ENCODE data around the gene RNPEPL1. TPM values are rescaled to one million over a fixed set of nuclear protein-coding genes. Genes with fewer than 3 reads are reported as not detected.

Gene RNPEPL1
- polyA plus RNA-seq, 4 donors = 25.4 to 36.9 (median 33.6) TPM

DNA sequence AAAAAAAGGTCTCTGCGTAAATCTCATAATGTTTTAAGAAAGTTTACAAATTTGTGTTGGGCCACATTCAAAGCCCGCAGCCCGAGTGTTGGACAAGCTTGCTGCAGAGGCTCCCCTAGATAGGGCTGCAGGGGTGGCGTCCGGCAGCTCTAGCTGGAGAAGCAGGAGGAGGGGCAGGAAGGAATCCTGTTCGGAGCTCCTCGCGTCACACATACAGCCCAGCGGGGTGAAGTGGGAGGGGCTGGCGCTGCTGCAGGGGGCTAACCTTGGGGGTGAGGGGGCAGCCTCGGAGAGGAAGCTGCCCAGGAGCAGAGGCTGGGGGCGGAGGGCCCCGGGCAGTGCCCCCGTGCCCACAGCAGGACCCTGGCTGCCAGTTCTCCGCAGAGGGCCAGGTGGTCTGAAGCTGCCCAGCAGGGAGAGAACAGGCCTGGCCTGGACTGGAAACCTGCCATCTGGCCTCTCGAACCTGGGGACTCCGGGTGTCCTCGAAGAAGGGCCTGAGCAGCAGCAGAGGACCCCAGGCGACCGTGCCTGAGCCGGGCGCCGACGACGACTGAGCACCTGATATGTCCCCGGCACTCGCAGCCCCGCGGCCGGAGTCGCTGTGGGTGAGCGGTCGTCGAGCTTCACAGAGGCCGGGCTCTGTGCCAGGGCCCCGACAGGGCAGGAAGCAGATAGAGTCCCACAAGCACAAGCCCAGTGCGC lies 54.4 kb downstream of the RNPEPL1 start:
- DNase-seq (ENCODE audit: low read depth in 4 of 4, low spot score in 2 of 4) = no peak

DNA sequence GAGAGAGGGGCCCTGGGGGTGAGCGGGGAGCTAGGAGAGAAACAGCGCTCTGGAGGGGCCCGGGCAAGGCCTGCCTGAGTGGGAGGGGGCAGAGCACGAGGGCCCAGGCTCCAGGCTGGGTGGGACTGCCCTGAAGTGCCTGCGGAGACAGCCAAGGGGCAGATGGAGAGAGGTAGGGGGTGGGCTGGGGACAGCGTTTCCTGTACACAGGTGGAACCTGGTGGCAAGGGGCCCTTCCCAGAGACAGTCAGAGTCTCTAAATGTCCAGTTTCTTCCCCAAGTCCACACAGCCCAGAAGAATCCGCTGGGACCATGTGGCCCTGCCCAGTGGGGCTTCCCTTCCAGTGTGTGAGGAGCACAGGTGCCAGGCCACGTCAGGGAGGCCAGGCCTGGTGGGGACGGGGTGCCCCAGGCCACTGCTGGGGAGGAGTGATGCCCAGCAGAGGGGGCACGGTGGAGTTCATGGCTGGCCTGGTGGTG lies 55.3 kb downstream of the RNPEPL1 start:
- no peak for DNase-seq (ENCODE audit: low read depth in 4 of 4, low spot score in 2 of 4)

DNA sequence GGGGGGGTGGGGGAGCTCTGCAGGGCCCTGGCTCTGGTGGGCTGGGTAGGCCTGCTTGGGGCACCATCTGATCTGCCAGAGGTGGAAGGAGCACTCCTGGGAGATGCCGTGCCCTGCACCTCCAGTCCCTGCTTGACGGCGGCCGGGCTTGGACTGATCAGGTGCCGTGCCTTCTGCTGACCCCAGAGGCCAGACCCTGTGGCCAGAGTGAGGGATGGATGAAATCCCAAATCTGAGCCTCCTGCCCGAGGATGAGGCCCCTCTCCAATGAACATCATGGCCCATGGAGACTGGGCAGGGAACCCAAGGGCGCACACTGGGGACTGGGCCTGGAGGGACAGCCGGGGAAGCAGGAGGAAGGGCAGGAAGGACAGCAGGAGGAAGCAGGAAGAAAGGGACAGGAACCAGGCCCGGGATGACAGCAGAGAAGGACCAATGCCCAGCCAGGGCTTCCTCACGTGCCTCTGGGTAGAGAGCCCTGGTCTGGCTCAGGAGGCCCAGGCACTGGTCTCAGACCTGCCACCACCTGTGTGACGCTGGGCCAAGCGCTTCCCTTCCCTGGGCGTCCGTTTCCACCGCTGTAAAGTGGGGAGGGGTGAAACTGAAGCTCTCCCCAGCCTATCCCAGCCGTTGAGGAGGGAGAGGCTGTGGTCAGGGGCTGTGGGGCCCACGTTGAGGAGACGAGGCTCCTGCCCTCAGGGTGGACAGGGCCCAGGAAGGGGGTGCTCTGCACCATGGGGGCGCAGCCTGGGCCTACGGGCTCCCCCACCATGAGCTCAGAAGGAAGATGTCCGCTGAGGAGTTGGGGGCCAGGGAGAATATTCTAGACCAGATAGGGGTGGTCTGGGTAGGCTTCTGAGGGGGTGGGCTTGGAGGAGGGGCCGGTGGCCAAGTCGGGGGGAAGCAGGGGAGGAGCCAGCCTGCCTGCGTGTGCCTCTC lies 56.0 kb downstream of the RNPEPL1 start:
- no peak for DNase-seq (ENCODE audit: low read depth in 4 of 4, low spot score in 2 of 4)

DNA sequence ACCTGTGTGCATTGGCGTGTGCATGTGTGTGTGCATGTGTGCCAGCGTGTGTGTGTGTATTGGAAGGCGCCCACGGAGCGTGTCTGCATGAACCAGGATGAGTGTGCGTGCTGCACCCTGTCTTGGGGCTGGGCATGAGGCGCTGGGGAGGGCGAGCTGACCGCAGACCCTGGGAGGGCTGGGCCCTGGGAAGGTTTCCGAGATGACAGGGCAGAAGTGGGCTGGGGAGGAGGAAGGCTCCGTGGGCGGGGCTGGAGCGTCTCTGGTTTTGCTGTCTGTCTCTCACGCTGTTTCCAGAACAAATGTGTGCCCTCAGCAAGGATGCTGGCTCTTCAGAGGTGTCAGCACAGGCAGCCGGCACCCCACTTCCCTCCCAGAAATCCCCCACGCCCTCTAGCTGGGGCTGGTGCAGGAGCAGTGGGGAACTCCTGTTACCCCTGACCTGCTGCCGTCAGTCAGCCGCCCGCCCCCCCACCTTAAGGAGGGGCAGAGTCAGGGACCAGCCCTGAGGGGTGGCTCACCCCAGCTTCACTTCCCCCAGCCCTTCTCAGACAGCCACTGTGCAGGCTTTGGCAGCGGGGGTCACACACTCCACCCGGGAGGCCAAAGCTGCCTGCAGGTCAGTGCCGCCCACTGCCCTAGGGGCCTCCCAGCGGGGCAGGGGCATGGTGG lies 56.8 kb downstream of the RNPEPL1 start, which contains the start of gene GPR35:
Gene GPR35 (plus strand): TSS at position 531 of the 672 bp plus-strand sequence. CDS start 4,473 bp downstream, outside the sequence.
- DNase-seq (ENCODE audit: low read depth in 4 of 4, low spot score in 2 of 4) = no peak

DNA sequence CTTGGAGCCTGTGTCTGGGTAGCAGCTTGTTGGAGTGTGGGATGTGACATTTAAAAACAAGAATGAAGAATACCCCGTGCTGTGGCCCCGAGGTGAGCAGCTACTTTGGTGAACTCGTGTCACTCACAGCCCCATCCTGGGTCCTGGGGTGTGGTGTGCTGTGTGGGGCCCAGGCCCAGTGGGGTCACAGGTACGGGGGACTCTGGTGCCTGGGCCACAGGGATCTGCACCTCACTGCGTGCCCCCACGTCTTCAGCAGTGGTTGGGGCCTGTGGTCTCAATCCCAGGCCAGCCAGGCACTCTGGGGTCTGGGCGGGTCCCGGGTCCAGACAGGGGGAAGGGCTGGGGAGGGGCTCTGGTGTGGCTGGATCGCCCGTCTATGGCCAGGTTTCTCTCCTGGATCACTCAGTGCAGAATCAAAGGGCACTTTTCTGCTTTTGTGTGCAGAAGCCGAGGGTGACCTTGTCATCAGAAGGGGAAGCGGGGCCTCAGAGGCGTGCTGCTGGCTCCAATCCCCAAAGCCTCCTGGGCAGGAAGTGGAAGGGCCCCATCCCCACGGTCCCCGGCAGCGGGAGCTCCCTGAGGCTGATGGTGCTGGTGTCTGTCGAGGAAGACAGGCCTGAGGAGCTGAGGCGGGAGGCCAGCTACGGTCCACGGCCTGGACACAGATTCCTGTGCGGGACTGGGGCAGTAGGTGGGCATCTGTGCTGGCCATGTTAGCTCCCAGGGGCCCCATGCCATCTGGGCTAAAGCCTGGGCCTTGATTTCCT lies 58.4 kb downstream of the RNPEPL1 start:
- DNase-seq (ENCODE audit: low read depth in 4 of 4, low spot score in 2 of 4) = no peak

DNA sequence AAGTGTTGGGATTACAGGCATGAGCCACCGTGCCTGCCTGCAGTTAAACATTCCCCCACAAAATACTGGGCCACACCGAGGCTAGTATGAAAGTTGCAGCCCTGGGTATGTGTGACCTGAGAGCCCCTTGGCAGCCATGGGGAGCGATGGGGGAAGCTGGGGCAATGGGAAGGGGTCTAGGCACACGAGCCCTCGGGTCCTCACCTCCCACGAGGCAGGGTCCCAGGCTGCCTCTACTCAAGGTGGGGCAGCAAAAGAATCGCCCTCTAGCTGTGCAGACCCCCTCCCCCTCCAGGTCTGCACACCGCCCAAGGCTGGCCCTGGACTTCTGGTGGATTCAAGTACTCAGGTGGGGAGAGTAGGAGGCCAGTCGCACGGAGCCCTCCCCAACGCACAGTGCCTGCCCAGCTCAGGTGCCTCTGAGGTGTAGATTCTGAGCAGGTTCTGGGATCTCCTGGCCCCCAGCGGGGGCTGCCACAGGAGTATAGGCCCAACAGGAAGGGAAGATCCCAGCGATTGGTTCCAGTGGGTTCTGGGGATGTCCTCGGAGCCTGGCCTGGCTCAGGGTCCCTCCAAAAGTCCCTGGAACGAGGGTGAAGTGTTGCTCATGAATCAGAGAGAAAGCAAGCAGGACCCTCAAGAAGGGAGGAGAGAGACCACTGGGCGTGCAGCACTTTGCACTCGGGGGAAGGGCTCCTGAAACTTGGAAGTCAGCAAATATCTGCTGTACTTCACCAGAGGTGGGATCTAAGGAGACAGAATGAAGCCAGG lies 59.6 kb downstream of the RNPEPL1 start:
- no peak for DNase-seq (ENCODE audit: low read depth in 4 of 4, low spot score in 2 of 4)

DNA sequence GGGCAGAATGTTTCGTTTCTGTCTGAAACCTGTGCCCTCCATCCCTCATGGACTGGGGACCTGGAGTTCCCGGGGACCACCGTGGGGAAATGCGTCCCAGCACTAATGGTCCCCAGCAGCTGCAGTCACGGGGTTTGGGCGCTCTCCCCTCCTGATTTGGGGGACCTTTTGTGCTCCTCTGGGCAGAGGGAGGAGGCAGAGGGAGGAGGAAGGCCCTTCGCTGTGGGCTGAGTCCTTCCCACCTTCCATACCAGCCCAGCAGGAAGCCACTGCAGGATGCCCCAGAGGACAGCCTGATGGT lies 60.2 kb downstream of the RNPEPL1 start:
- DNase-seq (ENCODE audit: low read depth in 4 of 4, low spot score in 2 of 4) = no peak

DNA sequence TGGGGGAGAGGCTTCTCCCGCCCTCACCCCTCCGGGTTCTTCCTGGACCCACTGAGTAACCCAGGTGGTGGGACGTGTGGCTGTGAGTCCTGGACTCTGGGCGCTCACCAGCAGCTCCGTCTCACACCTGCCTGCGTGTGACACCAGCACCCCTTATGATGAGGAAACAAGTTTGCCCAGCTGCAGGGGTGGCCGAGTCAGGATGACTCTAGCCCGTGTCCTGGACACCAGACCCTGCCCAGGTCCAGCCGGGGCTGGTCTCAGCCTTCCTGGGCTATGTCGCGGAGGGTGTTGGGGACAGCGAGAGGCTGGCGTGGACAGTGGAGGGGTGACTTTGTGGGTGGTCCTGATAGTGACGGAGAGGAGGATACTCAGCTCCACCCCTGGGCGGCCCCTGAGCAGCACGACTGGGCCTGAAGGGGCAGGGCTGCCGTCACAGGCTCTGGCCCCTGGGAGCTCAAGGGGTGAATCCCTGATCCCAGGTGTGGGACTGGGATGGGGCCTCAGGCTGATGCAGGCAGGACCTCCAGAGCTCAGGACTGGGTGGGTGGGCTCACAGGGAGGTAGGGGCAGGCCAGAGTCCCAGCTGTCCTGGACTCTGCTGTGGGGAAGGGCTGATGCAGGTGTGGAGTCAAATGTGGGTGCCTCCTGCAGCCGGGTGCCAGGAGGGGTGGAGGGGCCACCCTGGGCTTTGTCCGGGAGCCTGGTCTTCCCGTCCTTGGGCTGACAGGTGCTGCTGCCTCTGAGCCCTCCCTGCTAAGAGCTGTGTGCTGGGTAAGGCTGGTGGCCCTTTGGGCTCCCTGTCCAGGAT lies 60.7 kb downstream of the RNPEPL1 start:
- no peak for DNase-seq (ENCODE audit: low read depth in 4 of 4, low spot score in 2 of 4)

DNA sequence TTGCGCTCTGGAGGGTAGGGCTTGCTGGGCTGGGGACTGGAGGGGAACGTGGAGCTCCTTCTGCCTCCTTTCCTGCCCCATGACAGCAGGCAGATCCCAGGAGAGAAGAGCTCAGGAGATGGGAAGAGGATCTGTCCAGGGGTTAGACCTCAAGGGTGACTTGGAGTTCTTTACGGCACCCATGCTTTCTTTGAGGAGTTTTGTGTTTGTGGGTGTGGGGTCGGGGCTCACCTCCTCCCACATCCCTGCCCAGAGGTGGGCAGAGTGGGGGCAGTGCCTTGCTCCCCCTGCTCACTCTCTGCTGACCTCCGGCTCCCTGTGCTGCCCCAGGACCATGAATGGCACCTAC lies 61.3 kb downstream of the RNPEPL1 start:
- DNase-seq (ENCODE audit: low read depth in 4 of 4, low spot score in 2 of 4) = no peak

DNA sequence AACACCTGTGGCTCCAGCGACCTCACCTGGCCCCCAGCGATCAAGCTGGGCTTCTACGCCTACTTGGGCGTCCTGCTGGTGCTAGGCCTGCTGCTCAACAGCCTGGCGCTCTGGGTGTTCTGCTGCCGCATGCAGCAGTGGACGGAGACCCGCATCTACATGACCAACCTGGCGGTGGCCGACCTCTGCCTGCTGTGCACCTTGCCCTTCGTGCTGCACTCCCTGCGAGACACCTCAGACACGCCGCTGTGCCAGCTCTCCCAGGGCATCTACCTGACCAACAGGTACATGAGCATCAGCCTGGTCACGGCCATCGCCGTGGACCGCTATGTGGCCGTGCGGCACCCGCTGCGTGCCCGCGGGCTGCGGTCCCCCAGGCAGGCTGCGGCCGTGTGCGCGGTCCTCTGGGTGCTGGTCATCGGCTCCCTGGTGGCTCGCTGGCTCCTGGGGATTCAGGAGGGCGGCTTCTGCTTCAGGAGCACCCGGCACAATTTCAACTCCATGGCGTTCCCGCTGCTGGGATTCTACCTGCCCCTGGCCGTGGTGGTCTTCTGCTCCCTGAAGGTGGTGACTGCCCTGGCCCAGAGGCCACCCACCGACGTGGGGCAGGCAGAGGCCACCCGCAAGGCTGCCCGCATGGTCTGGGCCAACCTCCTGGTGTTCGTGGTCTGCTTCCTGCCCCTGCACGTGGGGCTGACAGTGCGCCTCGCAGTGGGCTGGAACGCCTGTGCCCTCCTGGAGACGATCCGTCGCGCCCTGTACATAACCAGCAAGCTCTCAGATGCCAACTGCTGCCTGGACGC lies 61.9 kb downstream of the RNPEPL1 start:
- no peak for DNase-seq (ENCODE audit: low read depth in 4 of 4, low spot score in 2 of 4)

Other genes starting within 250 kb of the RNPEPL1 start
- 10 to 100 TPM; 23.4 to 52.9 (median 41.6) TPM for gene GPC1, start 132.8 kb upstream of the RNPEPL1 start, polyA plus RNA-seq (ENCODE audit: insufficient read length in 4 of 4)
- gene ANKMY1, start 10.5 kb upstream of the RNPEPL1 start, polyA plus RNA-seq (ENCODE audit: insufficient read length in 4 of 4) = 10 to 100 TPM; 10.0 to 18.6 (median 12.9) TPM
- 1 to 10 TPM; 6.8 to 7.6 (median 7.4) TPM for gene DUSP28, start 8.1 kb upstream of the RNPEPL1 start, polyA plus RNA-seq (ENCODE audit: insufficient read length in 4 of 4)
- gene CAPN10, start 18.2 kb downstream of the RNPEPL1 start, polyA plus RNA-seq (ENCODE audit: insufficient read length in 4 of 4) = 10 to 100 TPM; 15.3 to 39.6 (median 30.0) TPM
- 1 to 10 TPM; 1.1 to 3.5 (median 2.3) TPM for gene GPR35, start 57.0 kb downstream of the RNPEPL1 start, polyA plus RNA-seq (ENCODE audit: insufficient read length in 4 of 4)
- 1 to 10 TPM in 1 of 4 donors, under 1 TPM in 3; 0.19 to 2.8 (median 0.60) TPM for gene AQP12B, start 114.4 kb downstream of the RNPEPL1 start, polyA plus RNA-seq (ENCODE audit: insufficient read length in 4 of 4)
- gene AQP12A, start 123.4 kb downstream of the RNPEPL1 start, polyA plus RNA-seq (ENCODE audit: insufficient read length in 4 of 4) = 1 to 10 TPM in 1 of 4 donors, under 1 TPM in 2, not detected in 1; 0.57 to 1.5 (median 0.93) TPM